HCT116 (cell line): ENCODE measurements around the gene SH3GL2.

ENCODE experiments used
- EZH2 ChIP-seq: fragments of 200-600 bp; sonication (generic); IDR thresholded peaks from 2 replicates; pipeline ENCODE4 v1.6.1; 2017; ENCODE audit warnings: antibody characterized with exemption, mixed run types
- SIN3A ChIP-seq: IDR thresholded peaks from 2 replicates; pipeline ENCODE4 v1.6.1; 2012; ENCODE audit warnings: low read depth
- SRF ChIP-seq: IDR thresholded peaks from 2 replicates; pipeline ENCODE4 v1.6.1; 2012; ENCODE audit warnings: low read depth
- ZFX ChIP-seq: fragments of 450-650 bp; IDR thresholded peaks from 2 replicates; pipeline ENCODE4 v1.6.1; 2017
- TF ChIP-seq, protein P1 (sequence below): IDR thresholded peaks from 2 replicates; pipeline ENCODE4 v1.6.1; 2012
- TF ChIP-seq, protein P2 (sequence below), 3 experiments: fragments of 200-600 bp in 1 of 3; sonication (generic) in 1 of 3; IDR thresholded peaks in 2 of 3; conservative IDR thresholded peaks in 1 of 3; 2 replicates each; pipeline ENCODE4 v1.5.1; 2012 to 2017; ENCODE audit warnings: low read depth in 2 of 3, low read length in 2 of 3, antibody characterized with exemption in 1 of 3, borderline replicate concordance in 1 of 3, control low read depth in 1 of 3, mild to moderate bottlenecking in 1 of 3, mixed read lengths in 1 of 3, mixed run types in 1 of 3, moderate library complexity in 1 of 3; ENCODE audit not compliant: insufficient read depth in 1 of 3

DNA sequence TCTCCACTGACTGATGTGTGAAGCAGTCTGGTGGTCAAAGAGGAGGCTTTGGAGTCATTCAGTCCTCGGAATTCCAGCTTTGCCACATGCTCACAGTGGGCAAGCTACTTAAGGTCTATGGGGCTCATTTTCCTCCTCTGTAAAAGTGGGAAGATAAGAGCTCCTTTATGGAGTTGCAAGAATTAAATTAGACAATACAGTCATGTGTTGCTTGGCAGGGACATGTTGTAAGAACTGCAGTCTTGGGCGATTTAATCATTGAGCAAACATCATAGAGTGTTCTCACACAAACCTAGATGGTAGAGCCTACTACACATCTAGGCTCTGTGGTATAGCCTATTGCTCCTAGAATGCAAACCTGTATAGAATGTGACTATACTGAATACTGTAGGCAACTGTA lies 253.9 kb downstream of the SH3GL2 start:
- TF ChIP-seq, protein P1, sequence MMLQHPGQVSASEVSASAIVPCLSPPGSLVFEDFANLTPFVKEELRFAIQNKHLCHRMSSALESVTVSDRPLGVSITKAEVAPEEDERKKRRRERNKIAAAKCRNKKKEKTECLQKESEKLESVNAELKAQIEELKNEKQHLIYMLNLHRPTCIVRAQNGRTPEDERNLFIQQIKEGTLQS, result no peak
- TF ChIP-seq EZH2, result no peak
- TF ChIP-seq, protein P2, sequence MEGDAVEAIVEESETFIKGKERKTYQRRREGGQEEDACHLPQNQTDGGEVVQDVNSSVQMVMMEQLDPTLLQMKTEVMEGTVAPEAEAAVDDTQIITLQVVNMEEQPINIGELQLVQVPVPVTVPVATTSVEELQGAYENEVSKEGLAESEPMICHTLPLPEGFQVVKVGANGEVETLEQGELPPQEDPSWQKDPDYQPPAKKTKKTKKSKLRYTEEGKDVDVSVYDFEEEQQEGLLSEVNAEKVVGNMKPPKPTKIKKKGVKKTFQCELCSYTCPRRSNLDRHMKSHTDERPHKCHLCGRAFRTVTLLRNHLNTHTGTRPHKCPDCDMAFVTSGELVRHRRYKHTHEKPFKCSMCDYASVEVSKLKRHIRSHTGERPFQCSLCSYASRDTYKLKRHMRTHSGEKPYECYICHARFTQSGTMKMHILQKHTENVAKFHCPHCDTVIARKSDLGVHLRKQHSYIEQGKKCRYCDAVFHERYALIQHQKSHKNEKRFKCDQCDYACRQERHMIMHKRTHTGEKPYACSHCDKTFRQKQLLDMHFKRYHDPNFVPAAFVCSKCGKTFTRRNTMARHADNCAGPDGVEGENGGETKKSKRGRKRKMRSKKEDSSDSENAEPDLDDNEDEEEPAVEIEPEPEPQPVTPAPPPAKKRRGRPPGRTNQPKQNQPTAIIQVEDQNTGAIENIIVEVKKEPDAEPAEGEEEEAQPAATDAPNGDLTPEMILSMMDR (IDR thresholded peaks at IDR 0.05 in 2 of 3, conservative IDR thresholded peaks at IDR 0.05 in 1 of 3; ENCODE audit: borderline replicate concordance in 1 of 3, insufficient read depth in 1 of 3, low read depth in 2 of 3, low read length in 2 of 3), result no peak
- no peak for TF ChIP-seq SRF
- no peak for TF ChIP-seq SIN3A
- TF ChIP-seq ZFX, result no peak
